H54 (cell line): ENCODE data around the gene BTD.

ENCODE experiments used
- DNase-seq: peaks from one replicate; pipeline ENCODE4 v3.0.0; 2011; ENCODE audit warnings: low spot score, mixed read lengths; ENCODE audit not compliant: insufficient read length
- FAIRE-seq: peaks from 3 replicates; lab custom pipeline; 2011; peaks lifted over from hg19 to GRCh38; lab: Jason Lieb, UNC
- POLR2A ChIP-seq: IDR thresholded peaks from 2 replicates; pipeline ENCODE4 v1.6.1; 2011; ENCODE audit warnings: low read depth, mild to moderate bottlenecking, low read length

BTD gene

GRCh38 chr3:15601399-15602145 is at the start of gene BTD, which contains the start of gene HACL1:
BTD (plus strand) TSS chr3:15601745; CDS start chr3:15635440, 33,695 bp downstream.
HACL1 (minus strand) TSS chr3:15601569; CDS start chr3:15601463, 106 bp downstream.
- DNase-seq (peak; percentile 79), FAIRE-seq (peak; percentile 97)
- peak; percentile 89 for TF ChIP-seq POLR2A

- DNase-seq (no peak), FAIRE-seq (no peak)
- TF ChIP-seq POLR2A, result no peak
Measured at GRCh38 chr3:15551902-15552301, 49.6 kb upstream of the BTD start.

DNA sequence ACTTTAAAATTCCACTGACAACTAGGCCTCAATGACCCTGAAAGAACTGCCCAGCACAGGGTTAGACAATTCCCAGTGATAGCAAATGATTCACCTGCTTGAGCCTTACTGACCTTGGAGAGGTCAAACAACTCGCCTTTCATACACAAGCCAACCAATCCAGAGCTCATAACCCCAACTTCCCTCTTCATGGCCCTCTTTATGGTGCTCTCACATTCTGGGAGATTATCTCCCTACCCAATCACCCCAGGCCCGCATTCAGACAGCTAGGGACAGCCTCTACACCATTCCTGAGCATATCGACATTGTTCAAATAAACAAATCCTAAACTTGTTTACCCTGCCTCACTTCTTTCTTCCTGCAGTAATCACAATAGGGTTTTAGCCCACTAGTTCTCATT is 47.8 kb upstream of the BTD start:
- no peak for FAIRE-seq
- no peak for TF ChIP-seq POLR2A

GRCh38 chr3:15556512-15556911 is 45.0 kb upstream of the BTD start:
- no peak for FAIRE-seq
- no peak for DNase-seq
- TF ChIP-seq POLR2A, result no peak

More for the DNA sequence above, 47.8 kb upstream of the BTD start:
- no peak for DNase-seq

- peak; percentile 94 for FAIRE-seq
- TF ChIP-seq POLR2A, result no peak
- peak; percentile 33 for DNase-seq
Measured at GRCh38 chr3:15557511-15557946, 44.0 kb upstream of the BTD start.

- no peak for FAIRE-seq
- no peak for DNase-seq
- TF ChIP-seq POLR2A, result no peak
Measured at GRCh38 chr3:15558581-15558980, 43.0 kb upstream of the BTD start.

DNA sequence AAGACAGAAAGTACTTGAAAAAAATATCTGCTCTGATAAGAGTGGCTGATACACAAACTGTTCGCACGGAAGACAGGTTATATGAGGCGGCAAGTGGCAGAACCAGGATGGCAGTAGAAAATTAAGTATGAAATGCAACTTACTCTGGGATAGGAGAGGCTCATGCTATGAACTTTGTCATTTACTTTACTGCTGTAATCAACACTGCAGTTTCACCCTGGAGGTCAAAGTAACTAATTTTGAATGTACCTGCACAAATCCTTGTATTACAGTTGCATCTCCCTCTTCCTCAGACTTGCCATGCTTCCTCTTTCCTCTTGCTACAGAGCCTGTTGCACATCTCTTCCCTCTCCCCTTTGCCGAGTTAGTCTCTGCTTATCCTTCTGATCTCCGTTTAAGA is 39.0 kb upstream of the BTD start:
- FAIRE-seq (no peak), DNase-seq (no peak)
- TF ChIP-seq POLR2A, result no peak

GRCh38 chr3:15563190-15563589 is 38.4 kb upstream of the BTD start:
- FAIRE-seq, result no peak
- TF ChIP-seq POLR2A, result no peak
- no peak for DNase-seq

DNA sequence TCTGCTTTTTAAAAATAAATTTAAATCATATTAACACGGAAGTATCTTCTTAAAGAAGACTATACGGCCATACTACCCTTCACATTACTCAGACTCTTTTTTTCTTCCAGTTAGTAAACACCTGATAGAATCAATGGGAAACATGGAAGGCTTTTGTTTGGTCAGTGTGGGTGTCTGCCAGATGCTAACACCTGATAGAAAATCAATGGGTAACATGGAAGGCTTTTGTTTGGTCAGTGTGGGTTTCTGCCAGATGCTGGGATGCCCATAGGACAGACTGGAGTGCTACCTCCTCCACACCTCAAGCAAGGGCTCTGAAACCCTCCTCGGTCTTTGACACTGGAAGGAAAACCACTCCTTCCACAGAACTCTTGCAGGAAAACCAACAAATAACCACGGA is 29.4 kb upstream of the BTD start:
- TF ChIP-seq POLR2A, result no peak
- no peak for DNase-seq
- no peak for FAIRE-seq

DNA sequence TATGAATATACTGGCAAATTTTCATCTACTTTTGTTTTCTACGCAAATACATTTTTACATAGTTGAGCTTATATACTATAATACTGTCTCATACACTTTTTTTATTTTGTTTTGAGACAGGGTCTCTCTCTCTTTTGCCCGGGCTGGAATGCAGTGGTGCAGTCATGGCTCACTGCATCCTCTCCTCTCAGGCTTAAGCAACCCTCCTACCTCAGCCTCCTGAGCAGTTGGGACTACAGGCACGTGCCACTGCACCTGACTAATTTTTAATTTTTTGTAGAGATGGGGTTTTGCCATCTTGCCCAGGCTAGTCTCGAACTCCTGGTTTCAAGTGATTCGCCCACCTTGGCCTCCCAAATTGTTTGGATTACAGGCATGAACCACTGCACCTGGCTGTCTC is 26.1 kb upstream of the BTD start:
- TF ChIP-seq POLR2A, result no peak
- FAIRE-seq, result no peak
- DNase-seq, result no peak

DNA sequence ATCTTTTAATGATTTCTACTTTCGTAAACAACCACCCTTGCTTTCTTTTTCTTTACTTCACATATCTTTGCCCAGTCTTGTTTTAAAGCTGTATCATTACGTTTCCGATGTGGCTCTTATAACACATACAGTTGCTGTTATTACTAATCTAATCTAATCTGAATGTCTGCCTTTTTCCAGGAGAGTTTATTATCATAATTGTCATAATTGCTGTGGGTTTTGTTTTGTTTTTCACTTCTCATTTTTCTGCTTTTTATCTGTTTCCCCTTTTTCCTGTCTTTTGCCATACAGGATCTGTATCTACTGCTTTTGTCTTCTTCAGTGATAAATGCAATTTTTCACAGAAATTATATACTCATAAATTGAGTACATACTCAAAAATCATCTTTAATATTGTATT is 25.1 kb upstream of the BTD start:
- no peak for TF ChIP-seq POLR2A
- FAIRE-seq (no peak), DNase-seq (no peak)

DNA sequence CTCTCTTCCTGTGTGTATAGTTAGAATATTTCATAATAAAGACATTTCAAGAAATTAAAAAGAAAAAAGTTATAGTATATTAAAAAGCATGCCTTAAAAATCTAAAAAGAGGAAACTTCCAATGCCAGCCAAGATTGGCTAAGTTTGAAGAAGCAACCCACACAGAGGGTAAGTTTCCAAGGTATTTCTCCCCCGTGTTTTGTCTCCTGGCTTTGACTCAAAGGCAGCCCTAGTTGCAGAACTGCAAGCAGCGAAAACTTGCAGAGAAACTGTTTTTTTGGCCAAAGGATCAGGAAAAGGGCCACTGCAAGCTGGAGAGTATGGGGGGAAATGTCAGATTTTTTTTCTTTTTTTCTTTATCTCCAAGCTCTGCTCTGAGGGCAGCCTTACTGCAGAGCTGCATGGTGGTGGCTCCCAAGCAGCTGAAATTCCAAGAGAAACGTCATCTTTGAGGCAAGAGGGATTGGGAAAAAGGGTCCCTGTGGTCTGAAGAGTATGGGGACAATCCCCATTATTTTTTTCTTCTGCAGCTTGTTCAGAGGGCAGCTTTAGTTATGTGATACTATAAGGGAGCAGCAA is 23.2 kb upstream of the BTD start:
- no peak for TF ChIP-seq POLR2A
- DNase-seq, result no peak
- no peak for FAIRE-seq

- TF ChIP-seq POLR2A, result no peak
- no peak for FAIRE-seq
- DNase-seq, result no peak
Measured at GRCh38 chr3:15579051-15579450, 22.5 kb upstream of the BTD start.

GRCh38 chr3:15581471-15582394 is 19.8 kb upstream of the BTD start:
- DNase-seq, result no peak
- peak; percentile 27 for FAIRE-seq
- no peak for TF ChIP-seq POLR2A
